ENCODE results near the gene ARHGAP24. TPM values are rescaled to one million over a fixed set of nuclear protein-coding genes. Genes with fewer than 3 reads are reported as not detected.

The ARHGAP24 gene
- total and polyA plus RNA-seq, 2 experiments from 2014 or later, result 19.5 to 29.6 TPM

DNA sequence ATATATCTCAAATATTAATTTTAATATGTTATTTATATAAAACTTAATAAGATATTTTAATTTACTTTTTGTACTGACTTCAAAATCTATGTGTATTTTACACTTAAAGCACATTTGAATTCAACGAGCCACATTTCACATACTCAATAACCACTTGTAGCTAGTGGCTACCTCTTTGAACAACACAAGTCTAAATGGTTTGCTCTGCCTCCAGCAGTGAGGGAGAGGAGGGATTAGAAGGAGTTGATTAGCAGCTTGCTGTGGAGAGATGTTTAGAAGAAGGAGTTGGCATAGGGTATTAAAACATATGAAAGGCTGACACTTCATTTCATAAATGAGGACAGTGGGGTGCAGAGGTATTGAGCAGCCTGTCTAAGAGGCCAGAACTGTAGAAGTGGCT is 124.0 kb downstream of the ARHGAP24 start:
- Histone ChIP-seq H3K9me3 (ENCODE audit: low read depth) (no peaks in the 10 kb centered on the region), H3K36me3 (replicated peaks; ENCODE audit: insufficient read depth, low read depth) (no peaks in the 10 kb centered on the region), H3K4me3 (no peak overlapping the region), H2AFZ (no peak overlapping the region), H3K27ac (no peak overlapping the region), H3K4me1 (ENCODE audit: insufficient read depth) (no peaks in the 10 kb centered on the region), H3K4me2 (no peak overlapping the region), H3K9me2 (replicated peaks; ENCODE audit: insufficient read depth) (no peaks in the 10 kb centered on the region), H3K79me2 (no peaks in the 10 kb centered on the region), H4K20me1 (ENCODE audit: insufficient read depth, poor library complexity, severe bottlenecking) (no peaks in the 10 kb centered on the region), H3K27me3 (no peaks in the 10 kb centered on the region)
- TF ChIP-seq EZH2 (IDR thresholded peaks at IDR 0.05; ENCODE audit: borderline replicate concordance), result no peak
- TF ChIP-seq, protein P1, sequence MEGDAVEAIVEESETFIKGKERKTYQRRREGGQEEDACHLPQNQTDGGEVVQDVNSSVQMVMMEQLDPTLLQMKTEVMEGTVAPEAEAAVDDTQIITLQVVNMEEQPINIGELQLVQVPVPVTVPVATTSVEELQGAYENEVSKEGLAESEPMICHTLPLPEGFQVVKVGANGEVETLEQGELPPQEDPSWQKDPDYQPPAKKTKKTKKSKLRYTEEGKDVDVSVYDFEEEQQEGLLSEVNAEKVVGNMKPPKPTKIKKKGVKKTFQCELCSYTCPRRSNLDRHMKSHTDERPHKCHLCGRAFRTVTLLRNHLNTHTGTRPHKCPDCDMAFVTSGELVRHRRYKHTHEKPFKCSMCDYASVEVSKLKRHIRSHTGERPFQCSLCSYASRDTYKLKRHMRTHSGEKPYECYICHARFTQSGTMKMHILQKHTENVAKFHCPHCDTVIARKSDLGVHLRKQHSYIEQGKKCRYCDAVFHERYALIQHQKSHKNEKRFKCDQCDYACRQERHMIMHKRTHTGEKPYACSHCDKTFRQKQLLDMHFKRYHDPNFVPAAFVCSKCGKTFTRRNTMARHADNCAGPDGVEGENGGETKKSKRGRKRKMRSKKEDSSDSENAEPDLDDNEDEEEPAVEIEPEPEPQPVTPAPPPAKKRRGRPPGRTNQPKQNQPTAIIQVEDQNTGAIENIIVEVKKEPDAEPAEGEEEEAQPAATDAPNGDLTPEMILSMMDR (IDR thresholded peaks at IDR 0.05; ENCODE audit: poor library complexity), result no peak
- TF ChIP-seq EZH2phosphoT487 (IDR thresholded peaks at IDR 0.05; ENCODE audit: low read depth, severe bottlenecking, unreplicated experiment), result no peak
- WGBS (ENCODE audit: low lambda C conversion rate, missing lambda C conversion rate), result 86% methylated on average over 1 of the region's 1 CpG
- no peak for DNase-seq (ENCODE audit: low spot score)

DNA sequence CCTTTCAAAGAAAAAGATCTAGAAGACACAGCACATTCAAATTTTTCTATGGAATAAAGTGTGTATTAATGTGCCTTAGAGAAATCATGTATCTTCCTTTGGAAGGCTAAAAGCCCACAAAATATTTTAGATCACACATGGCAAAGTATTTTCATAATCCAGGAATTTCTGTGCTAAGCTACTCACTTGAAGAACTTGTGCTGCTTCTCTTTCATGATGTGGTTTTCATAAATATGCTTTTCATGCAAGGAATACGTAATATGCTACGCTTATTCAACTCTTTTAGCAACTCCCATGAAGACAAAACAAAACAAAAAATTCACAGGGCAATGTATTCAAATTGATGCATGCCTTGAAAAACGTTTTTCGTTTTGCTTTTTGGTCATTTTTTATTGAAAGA is 125.6 kb downstream of the ARHGAP24 start:
- no peaks in the 10 kb centered on the region for H3K27me3 ChIP-seq
- H3K79me2 ChIP-seq, result no peaks in the 10 kb centered on the region
- no peaks in the 10 kb centered on the region for H3K9me3 ChIP-seq (ENCODE audit: low read depth)
- no peak for DNase-seq (ENCODE audit: low spot score)
- no peak overlapping the region for H3K27ac ChIP-seq
- H2AFZ ChIP-seq, result no peak overlapping the region
- no peaks in the 10 kb centered on the region for H4K20me1 ChIP-seq (ENCODE audit: insufficient read depth, poor library complexity, severe bottlenecking)
- no peak overlapping the region for H3K4me2 ChIP-seq
- no peaks in the 10 kb centered on the region for H3K4me1 ChIP-seq (ENCODE audit: insufficient read depth)
- no peaks in the 10 kb centered on the region for H3K36me3 ChIP-seq (replicated peaks; ENCODE audit: insufficient read depth, low read depth)
- WGBS (ENCODE audit: low lambda C conversion rate, missing lambda C conversion rate), result 80% methylated on average over 4 of the region's 4 CpGs
- TF ChIP-seq EZH2 (IDR thresholded peaks at IDR 0.05; ENCODE audit: borderline replicate concordance), result no peak
- TF ChIP-seq, protein P1 (IDR thresholded peaks at IDR 0.05; ENCODE audit: poor library complexity), result no peak
- TF ChIP-seq EZH2phosphoT487 (IDR thresholded peaks at IDR 0.05; ENCODE audit: low read depth, severe bottlenecking, unreplicated experiment), result no peak
- H3K4me3 ChIP-seq, result no peak overlapping the region
- no peaks in the 10 kb centered on the region for H3K9me2 ChIP-seq (replicated peaks; ENCODE audit: insufficient read depth)

DNA sequence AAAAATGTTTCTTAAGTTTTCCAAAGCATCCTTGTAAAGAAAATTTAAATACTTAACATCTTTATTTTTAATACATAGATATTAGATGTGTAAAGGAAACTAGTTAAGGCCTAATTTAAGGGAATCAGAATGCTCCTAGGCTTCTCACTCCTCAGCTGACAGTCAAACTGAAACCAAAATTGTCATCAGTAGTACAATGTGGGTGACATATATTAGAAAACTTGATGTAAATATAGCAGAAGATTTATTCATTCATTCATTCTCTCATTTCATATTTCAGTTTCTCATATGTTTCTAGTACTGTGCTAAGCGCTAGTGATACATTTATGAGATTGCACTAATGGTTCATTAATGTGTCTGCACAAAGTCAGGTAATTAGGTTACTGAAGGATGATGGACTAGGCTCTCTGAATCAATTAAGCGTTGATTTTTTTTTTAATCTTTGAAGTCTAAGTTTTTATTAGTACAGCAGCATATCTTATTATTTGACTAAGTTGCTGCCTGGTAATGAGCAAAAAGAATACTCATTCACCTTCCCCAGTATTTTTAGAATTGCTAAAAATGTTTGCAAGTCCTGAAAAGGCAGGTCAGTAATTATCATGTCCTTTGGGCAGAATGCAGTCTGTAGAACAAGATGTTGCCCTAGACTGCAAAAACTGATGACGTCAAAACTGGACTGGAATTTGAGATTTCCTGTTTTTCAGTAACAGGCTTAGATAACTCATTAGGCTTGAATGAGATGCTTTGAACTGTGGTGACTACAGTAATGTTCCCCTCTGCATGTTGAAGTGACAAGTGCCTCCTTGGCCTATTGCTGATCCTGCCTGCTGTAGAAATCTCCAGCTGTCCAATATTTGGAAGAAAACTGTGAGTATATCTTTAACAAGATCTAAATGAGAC is 128.7 kb downstream of the ARHGAP24 start:
- Histone ChIP-seq H4K20me1 (ENCODE audit: insufficient read depth, poor library complexity, severe bottlenecking) (no peaks in the 10 kb centered on the region), H3K9me3 (ENCODE audit: low read depth) (no peaks in the 10 kb centered on the region), H3K4me3 (no peak overlapping the region), H3K4me2 (no peak overlapping the region), H3K9me2 (replicated peaks; ENCODE audit: insufficient read depth) (no peaks in the 10 kb centered on the region), H3K79me2 (no peaks in the 10 kb centered on the region), H3K27me3 (no peaks in the 10 kb centered on the region), H3K4me1 (ENCODE audit: insufficient read depth) (no peaks in the 10 kb centered on the region), H3K36me3 (replicated peaks; ENCODE audit: insufficient read depth, low read depth) (no peaks in the 10 kb centered on the region), H2AFZ (no peak overlapping the region), H3K27ac (no peak overlapping the region)
- no peak for TF ChIP-seq EZH2phosphoT487 (IDR thresholded peaks at IDR 0.05; ENCODE audit: low read depth, severe bottlenecking, unreplicated experiment)
- TF ChIP-seq, protein P1 (IDR thresholded peaks at IDR 0.05; ENCODE audit: poor library complexity), result no peak
- 79% methylated on average over 3 of the region's 3 CpGs for WGBS (ENCODE audit: low lambda C conversion rate, missing lambda C conversion rate)
- DNase-seq (ENCODE audit: low spot score), result no peak
